Activated CD4-positive, alpha-beta T cell treated with anti-CD3 and anti-CD28 coated beads, Interleukin-2, Interleukin-4, amounts not matched to agents 100 ng/mL and 50 ng/mL, durations not matched to agents 16 hours and 8 hours (primary cell): ENCODE measurements around the gene ZNF558.
"Not testable (repeated sequence)": the region's sequence is repeated elsewhere in the genome, so short reads cannot be mapped to it uniquely, and the experiment has no call there.

ENCODE experiments used
- DNase-seq: peaks from one replicate; pipeline ENCODE4 v3.0.0-alpha.2; 2020; ENCODE audit warnings: low spot score

ZNF558 gene

GRCh38 chr19:8794823-8795222 lies 37.3 kb downstream of the ZNF558 start:
- no peak for DNase-seq

DNA sequence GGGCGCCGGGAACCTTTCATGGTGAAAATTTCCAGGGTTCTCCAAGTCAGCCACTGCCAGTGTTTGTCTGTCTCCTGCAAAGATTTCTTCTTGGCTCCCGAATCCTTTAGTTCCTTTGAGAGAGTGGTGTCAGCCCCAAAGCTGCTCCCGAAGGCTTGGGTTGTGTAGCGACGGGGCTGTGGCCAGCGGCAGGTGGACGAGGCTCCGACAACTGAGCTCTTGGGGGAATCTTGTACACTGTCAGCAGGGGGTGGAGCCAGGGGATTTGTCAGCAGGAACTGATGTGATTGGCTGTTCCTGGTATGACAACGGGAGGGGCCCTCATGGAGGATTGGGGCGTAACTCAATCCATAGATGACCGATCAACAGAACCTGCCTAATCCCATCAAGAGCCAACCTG lies 58.5 kb downstream of the ZNF558 start:
- not testable (repeated sequence) for DNase-seq

- DNase-seq, result not testable (repeated sequence)
These were observed 62.8 kb downstream of the ZNF558 start for GRCh38 chr19:8769265-8769664.

- not testable (repeated sequence) for DNase-seq
These were observed 64.8 kb downstream of the ZNF558 start for GRCh38 chr19:8767257-8767656.
